COLO668 (cell line): ENCODE measurements around the gene CFAP299.
"Not testable (repeated sequence)": the region's sequence is repeated elsewhere in the genome, so short reads cannot be mapped to it uniquely, and the experiment has no call there.

Source experiments
- DNase-seq: peaks from one replicate; lab custom pipeline; 2025; ENCODE audit not compliant: unreplicated experiment; lab: John Stamatoyannopoulos, UW

CFAP299 gene

GRCh38 chr4:80335554-80336358, at the start of gene CFAP299:
Gene CFAP299, plus strand, starts transcription at chr4:80335730.
- peak; percentile 88 for DNase-seq

GRCh38 chr4:80286451-80286850, 49.1 kb upstream of the CFAP299 start:
- no peak for DNase-seq

GRCh38 chr4:80290665-80291064, 44.9 kb upstream of the CFAP299 start:
- not testable (repeated sequence) for DNase-seq

DNA sequence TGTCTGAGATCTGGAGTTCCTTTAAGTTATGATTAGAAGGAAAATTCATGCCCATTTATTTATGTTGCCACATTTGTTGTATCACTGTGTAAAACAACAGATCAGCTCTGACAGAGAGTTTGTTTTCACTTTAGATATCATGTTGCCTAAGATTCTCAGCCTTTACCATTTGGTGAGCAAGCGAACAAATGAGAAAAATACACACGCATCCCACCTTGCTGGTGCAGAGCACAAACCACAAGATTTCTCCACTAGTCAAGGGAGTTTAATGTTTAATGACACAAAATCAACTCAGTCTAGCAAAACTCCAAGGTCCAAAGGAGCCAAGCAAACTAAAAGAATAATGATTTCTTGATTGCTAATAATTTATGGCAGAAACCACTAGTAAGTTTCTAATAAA, 41.3 kb upstream of the CFAP299 start:
- no peak for DNase-seq

- DNase-seq: no peak
These were observed 40.2 kb upstream of the CFAP299 start for GRCh38 chr4:80295336-80295735.

DNA sequence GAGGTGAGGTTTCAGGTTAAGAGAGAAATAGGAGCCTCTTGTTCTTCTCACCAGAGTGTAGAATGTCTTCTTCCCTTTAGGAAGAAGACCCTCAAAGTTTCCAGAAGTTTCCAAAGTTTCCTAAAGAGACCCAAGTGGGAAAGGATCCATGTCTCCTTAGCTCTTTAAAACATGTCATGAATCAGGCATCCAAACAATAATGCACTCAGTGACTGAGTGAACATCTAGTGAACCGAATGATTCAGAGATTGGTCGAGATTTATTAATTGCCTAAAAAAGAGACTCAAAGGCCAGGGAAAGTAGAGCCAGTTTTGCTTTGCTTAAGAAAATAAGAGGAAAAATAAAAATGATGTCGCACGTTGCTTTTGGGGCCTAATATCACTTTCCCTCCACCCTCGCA, 39.7 kb upstream of the CFAP299 start:
- DNase-seq: no peak

DNA sequence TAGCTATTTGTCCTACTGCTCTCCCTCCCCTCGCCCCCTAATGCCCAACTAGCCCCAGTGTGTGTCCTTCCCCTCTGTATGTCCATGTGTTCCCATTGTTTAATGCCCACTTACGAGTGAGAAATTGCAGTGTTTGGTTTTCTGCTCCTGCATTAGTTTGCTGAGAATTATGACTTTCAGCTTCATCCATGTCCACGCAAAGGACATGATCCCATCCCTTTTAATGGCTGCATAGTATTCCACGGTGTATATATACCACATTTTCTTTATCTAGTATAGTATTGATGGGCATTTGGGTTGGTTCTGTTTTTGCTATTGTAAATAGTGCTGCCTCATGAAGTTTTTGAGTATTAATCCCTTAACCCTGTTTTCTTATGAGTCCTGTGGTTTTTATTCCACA, 33.6 kb upstream of the CFAP299 start:
- no peak for DNase-seq

DNA sequence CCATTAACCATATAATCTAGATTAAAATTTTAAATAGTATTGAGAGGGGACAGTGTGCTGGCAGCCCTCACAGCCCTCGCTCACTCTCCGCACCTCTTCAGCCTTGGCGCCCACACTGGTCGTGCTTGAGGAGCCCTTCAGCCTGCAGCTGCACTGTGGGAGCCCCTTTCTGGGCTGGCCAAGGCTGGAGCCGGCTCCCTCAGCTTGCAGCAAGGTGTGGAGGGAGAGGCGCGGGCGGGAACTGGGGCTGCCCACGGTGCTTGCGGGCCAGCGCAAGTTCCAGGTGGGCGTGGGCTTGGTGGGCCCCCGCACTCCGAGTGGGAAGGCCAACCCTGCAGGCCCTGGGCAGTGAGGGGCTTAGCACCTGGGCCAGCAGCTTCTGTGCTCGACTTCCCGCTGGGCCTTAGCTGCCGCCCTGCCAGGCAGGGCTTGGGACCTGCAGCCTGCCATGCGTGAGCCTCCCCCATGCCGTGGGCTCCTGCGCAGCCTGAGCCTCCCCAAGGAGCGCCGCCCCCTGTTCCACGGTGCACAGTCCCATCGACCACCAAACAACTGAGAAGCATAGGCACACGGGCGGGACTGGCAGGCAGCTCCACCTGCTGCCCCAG, 32.8 kb upstream of the CFAP299 start:
- DNase-seq: no peak

DNA sequence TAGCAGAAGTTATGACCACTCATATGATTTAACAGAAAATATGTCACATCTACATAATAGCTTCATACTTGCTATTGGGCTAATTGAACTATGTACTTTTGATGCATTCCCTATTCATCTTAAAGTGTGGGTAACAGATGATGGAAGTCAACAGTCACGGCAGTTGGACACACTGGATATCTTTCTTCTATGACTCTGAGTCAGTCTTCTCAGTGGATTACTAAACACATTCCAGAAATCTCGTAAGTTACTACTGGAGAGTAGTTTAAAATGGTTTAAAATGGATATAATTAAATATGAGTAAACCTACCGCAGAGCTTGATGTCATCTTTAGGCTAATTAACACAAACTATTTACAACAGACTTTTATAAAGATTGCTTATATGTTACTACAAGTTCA, 30.1 kb upstream of the CFAP299 start:
- no peak for DNase-seq

DNA sequence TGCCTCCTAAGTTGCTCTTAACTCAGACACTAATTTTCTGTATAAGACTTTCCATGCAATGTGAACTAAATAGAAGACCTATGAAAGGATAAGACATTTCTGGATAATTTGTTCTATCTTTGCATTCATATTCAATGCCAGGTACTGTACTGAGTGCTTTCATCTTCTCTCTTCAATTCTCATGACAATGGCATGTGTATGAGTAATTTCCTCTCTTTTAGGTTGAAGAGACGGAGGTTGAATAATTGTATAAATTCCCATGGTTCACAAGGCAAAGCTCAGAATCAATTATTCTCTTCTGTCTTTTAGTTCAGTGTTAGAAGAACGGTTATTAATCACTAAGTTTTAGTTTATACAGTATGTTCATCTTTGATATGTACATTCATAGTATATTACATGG, 29.3 kb upstream of the CFAP299 start:
- no peak for DNase-seq

DNA sequence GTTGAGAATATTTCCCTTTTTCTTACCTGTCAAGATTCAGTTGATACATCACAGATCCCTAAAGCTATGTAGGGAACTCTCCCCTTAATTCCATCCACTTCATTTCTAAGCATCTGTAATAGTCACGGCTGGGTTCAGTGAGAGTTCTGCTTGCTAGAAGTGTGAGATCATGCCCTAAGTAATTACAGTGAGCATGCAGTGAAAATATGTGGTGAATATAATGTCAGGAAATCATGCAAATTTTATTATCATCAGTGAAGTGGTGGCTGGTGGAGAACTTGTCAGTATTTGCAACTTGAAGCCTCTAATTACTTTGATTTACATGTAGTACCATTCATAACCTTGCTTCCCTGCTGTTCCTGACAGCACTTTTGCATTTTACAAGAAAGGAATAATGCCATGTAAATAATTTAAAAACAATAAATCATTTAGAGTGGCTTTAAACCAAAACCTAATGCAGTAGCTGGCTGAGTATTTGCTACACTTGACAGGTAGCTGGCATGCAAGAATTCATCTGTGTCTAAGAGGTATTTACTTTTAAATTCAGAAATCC, 28.3 kb upstream of the CFAP299 start:
- peak; percentile 11 for DNase-seq

DNA sequence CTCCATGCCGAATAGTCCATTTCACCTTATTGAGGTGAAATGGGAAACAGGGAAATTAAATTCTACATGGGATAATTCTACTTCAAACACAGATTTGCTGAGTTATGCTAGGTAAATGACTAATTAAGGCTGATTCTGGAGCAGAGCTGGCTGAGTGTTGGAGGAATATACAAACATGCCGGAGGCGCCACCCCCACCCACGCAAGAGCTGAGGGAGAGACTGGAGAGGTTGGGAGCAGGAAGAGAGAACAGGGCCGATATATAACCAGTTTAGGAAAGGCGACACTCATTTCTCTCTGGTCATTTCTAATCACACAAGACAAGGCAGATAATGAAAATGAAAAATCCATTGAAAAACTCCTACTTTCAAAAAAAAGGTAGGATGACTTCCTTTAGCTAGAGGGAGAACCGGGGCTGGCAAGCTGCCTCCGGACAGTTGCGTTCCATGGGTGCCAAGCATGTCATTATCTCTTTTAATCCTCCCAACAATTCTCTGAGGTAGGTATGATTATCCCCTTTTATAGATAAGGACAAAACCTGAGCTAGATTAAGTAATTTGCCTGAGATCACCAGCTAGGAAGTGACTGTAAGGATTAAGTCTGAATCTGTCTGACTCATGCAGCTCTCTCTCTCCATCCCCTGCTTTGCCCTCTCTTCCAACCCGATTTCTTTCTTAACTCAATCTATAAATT, 27.6 kb upstream of the CFAP299 start:
- peak; percentile 19 for DNase-seq

- DNase-seq: no peak
These were observed 27.1 kb upstream of the CFAP299 start for GRCh38 chr4:80308466-80308822.

GRCh38 chr4:80309294-80310004, 26.1 kb upstream of the CFAP299 start:
- no peak for DNase-seq

DNA sequence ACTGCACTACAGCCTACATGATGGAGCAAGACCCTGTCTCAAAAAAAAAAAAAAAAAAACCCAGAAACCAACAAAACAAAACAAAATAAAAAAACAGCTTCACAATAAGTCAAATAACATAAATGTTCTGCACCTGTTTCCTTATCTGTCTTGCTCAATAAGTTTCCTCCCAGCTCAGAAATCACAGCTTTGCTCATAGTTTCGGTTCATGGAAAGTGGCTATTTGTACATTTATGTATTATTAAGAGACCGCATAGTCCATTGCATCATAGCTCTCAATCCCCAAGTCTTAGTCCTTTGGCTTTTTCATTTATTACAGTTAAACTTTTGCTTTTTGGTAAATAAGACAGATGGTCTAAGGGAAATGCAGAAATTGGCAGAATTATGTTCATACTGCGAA, 24.4 kb upstream of the CFAP299 start:
- no peak for DNase-seq

- no peak for DNase-seq
These were observed 23.4 kb upstream of the CFAP299 start for GRCh38 chr4:80312124-80312523.

GRCh38 chr4:80313627-80314026, 21.9 kb upstream of the CFAP299 start:
- no peak for DNase-seq

DNA sequence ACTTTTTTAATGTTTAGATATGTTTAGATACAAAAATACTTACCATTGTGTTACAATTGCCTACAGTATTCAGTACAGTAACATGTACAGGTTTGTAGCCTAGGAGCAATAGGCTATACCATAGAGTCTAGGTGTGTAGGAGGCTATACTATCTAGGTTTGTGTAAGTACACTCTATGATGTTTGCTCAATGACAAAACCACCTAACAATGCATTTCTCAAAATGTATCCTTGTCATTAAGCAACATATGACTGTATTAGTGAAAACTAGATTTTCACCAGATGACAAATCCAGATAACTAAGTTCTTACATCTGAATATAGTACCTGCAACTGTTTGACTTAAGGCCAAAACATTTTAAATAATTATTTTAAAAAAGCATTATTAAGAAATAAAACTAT, 19.7 kb upstream of the CFAP299 start:
- DNase-seq: not testable (repeated sequence)

- DNase-seq: no peak
These were observed 14.2 kb upstream of the CFAP299 start for GRCh38 chr4:80321341-80321740.

- no peak for DNase-seq
These were observed 13.8 kb upstream of the CFAP299 start for GRCh38 chr4:80321776-80322175.

DNA sequence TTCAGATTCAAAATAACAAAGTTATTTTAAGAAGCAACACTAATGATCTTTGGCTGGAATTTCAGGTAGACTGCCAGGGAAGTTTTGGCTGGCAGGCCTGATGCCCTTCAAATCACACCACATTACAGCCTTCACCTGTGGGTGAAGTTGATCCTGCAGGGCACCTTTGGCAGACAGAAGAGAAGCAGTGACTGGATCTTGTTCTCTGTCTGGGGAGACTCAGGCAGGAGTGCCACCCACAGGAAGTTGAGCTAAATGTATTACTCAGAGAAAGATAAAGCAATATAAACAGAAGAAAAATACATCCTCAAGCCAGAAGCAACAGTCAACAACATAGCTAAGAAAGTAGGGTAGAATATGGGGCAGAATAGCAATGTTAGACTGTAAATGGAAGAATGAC, 12.8 kb upstream of the CFAP299 start:
- no peak for DNase-seq
